ENCODE data around the gene SLC35E1. TPM values are rescaled to one million over a fixed set of nuclear protein-coding genes. Genes with fewer than 3 reads are reported as not detected.

Gene SLC35E1
- total RNA-seq, 1 donor from 2014 or later: 63.1 TPM

DNA sequence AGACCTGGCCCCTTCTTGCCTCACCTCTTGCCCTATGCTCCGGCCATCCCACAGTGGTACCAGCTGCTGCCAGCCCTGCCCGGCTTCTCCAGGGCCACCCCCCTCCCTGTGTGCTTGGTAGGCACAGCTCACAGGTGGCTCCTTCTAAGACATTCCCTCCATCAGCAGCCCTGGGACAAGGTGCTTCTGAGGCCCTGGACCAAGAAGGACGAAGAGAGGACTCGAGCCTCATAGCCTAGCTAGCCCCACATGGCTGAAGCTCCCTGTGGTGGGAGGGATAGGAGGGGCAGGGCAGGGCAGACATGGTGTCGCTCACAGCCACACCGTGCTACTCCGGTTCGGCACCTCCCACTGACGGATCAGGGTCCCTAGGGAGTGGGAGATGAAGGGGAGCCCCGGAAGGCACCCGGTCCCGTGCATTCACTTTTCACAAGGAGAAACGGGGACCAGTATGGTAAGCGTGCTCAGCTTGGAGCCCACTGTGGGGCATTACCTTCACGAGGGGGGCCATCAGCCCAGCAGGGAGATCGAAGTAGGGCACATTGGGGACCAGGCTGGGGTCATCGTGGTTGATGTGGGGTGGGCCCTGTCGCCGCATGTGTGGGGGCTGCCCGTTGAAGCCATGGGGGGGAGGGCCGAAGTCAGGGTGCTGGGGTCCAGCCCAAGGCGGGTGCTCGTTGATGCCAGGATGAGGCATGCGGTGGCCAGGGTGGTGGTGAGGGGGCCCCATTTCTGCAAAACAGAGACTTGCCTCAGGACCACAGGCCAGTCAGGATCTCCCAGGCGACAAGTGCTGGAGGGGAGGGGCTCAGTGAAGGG is 49.4 kb downstream of the SLC35E1 start:
- Mint-ChIP-seq H3K4me3 (ENCODE audit: unreplicated experiment) (peak overlapping the region; percentile 54), H3K36me3 (ENCODE audit: low read depth, unreplicated experiment) (peaks cover 11% of the 10 kb centered on the region), H3K9me3 (ENCODE audit: unreplicated experiment) (no peaks in the 10 kb centered on the region), H3K27ac (ENCODE audit: unreplicated experiment) (no peak overlapping the region), H3K4me1 (ENCODE audit: low read depth, unreplicated experiment) (no peaks in the 10 kb centered on the region), H3K27me3 (ENCODE audit: low read depth, unreplicated experiment) (no peaks in the 10 kb centered on the region)
- peaks cover 46% of the 10 kb centered on the region for H4K20me1 ChIP-seq (ENCODE audit: insufficient read depth, low read length)
- TF ChIP-seq, protein P1, sequence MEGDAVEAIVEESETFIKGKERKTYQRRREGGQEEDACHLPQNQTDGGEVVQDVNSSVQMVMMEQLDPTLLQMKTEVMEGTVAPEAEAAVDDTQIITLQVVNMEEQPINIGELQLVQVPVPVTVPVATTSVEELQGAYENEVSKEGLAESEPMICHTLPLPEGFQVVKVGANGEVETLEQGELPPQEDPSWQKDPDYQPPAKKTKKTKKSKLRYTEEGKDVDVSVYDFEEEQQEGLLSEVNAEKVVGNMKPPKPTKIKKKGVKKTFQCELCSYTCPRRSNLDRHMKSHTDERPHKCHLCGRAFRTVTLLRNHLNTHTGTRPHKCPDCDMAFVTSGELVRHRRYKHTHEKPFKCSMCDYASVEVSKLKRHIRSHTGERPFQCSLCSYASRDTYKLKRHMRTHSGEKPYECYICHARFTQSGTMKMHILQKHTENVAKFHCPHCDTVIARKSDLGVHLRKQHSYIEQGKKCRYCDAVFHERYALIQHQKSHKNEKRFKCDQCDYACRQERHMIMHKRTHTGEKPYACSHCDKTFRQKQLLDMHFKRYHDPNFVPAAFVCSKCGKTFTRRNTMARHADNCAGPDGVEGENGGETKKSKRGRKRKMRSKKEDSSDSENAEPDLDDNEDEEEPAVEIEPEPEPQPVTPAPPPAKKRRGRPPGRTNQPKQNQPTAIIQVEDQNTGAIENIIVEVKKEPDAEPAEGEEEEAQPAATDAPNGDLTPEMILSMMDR (IDR thresholded peaks at IDR 0.05; ENCODE audit: insufficient read depth, low read depth, low read length): no peak
- TF ChIP-seq EZH2 (IDR thresholded peaks at IDR 0.05; ENCODE audit: insufficient read depth, low read length): no peak
- DNase-seq (ENCODE audit: low read depth): no peak
- H3K4me1 ChIP-seq (ENCODE audit: insufficient read depth, low read length): no peaks in the 10 kb centered on the region
- H3K27ac ChIP-seq (ENCODE audit: low read depth, low read length): no peak overlapping the region
- peaks cover 7% of the 10 kb centered on the region for H3K79me2 ChIP-seq (ENCODE audit: insufficient read depth, low read length)
- no peaks in the 10 kb centered on the region for H3K27me3 ChIP-seq (ENCODE audit: insufficient read depth, low read length)
- no peak overlapping the region for H2AFZ ChIP-seq (ENCODE audit: low read depth, low read length)
- peaks cover 27% of the 10 kb centered on the region for H3K36me3 ChIP-seq (ENCODE audit: insufficient read depth, low read length)
- no peak overlapping the region for H3K9ac ChIP-seq (ENCODE audit: low read length)
- no peak overlapping the region for H3K4me2 ChIP-seq (ENCODE audit: low read length)
- no peak overlapping the region for H3K4me3 ChIP-seq (ENCODE audit: insufficient read depth, low read depth, low read length)
- no peak for FAIRE-seq
- H3K9me3 ChIP-seq (ENCODE audit: insufficient read depth, low read depth, low read length): no peaks in the 10 kb centered on the region

DNA sequence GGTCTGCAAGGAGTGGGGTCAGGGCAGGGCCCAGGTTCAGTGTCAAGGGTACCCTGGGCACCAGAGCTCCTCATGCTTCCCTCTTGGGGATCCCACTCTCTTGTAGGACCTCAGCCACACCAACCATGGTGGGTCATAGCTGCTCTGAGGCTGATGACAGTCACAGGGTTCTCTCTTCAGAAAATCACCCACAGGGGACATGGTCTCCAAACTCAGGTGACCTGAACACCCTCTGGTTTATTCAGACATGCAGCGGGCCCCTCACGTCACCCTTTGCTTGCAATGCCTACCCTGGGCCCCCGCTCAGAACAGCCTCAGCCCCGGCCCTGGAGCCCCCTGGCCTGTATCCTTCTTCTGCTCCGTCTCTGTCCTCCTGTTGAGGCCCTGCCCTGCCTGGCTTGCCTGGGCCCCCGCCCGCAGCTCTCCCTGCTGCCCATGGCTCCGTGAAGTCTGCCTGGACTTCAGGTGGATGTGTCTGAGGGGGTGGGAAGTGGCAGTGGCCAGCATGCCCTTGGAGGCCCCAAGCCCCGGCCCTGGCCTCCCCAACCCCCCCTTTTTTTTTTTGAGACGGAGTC is 50.4 kb downstream of the SLC35E1 start:
- H3K4me3 Mint-ChIP-seq (ENCODE audit: unreplicated experiment): no peak overlapping the region
- no peaks in the 10 kb centered on the region for H3K4me1 ChIP-seq (ENCODE audit: insufficient read depth, low read length)
- TF ChIP-seq, protein P1 (IDR thresholded peaks at IDR 0.05; ENCODE audit: insufficient read depth, low read depth, low read length): no peak
- TF ChIP-seq EZH2 (IDR thresholded peaks at IDR 0.05; ENCODE audit: insufficient read depth, low read length): no peak
- no peaks in the 10 kb centered on the region for H3K9me3 Mint-ChIP-seq (ENCODE audit: unreplicated experiment)
- no peak overlapping the region for H3K27ac Mint-ChIP-seq (ENCODE audit: unreplicated experiment)
- no peaks in the 10 kb centered on the region for H3K27me3 Mint-ChIP-seq (ENCODE audit: low read depth, unreplicated experiment)
- H4K20me1 ChIP-seq (ENCODE audit: insufficient read depth, low read length): peaks cover 45% of the 10 kb centered on the region
- no peak for FAIRE-seq
- H3K79me2 ChIP-seq (ENCODE audit: insufficient read depth, low read length): peaks cover 7% of the 10 kb centered on the region
- no peak overlapping the region for H3K27ac ChIP-seq (ENCODE audit: low read depth, low read length)
- no peak overlapping the region for H3K4me2 ChIP-seq (ENCODE audit: low read length)
- H2AFZ ChIP-seq (ENCODE audit: low read depth, low read length): no peak overlapping the region
- peaks cover 10% of the 10 kb centered on the region for H3K36me3 Mint-ChIP-seq (ENCODE audit: low read depth, unreplicated experiment)
- H3K4me3 ChIP-seq (ENCODE audit: insufficient read depth, low read depth, low read length): no peak overlapping the region
- H3K27me3 ChIP-seq (ENCODE audit: insufficient read depth, low read length): no peaks in the 10 kb centered on the region
- H3K9ac ChIP-seq (ENCODE audit: low read length): no peak overlapping the region
- peaks cover 25% of the 10 kb centered on the region for H3K36me3 ChIP-seq (ENCODE audit: insufficient read depth, low read length)
- H3K4me1 Mint-ChIP-seq (ENCODE audit: low read depth, unreplicated experiment): no peaks in the 10 kb centered on the region
- DNase-seq (ENCODE audit: low read depth): no peak
- no peaks in the 10 kb centered on the region for H3K9me3 ChIP-seq (ENCODE audit: insufficient read depth, low read depth, low read length)

Measured in astrocyte (in vitro differentiated cells and primary cell).